HepG2 (cell line): ENCODE measurements around the gene LBX2. TPM values are rescaled to one million over a fixed set of nuclear protein-coding genes. Genes with fewer than 3 reads are reported as not detected.

Source experiments
- HMG20B ChIP-seq: conservative IDR thresholded peaks from 2 replicates; pipeline ENCODE4 v1.6.1; 2016; ENCODE audit warnings: missing genetic modification reagents, missing compliant biosample characterization
- IRF2 ChIP-seq: IDR thresholded peaks from 2 replicates; pipeline ENCODE4 v1.6.1; 2018; ENCODE audit warnings: missing genetic modification reagents, missing compliant biosample characterization
- RAD51 ChIP-seq: fragments of 450-650 bp; IDR thresholded peaks from 2 replicates; pipeline ENCODE4 v1.6.1; 2016; ENCODE audit warnings: borderline replicate concordance
- ZFP90 ChIP-seq: sonication (generic); formaldehyde crosslinking; IDR thresholded peaks from 2 replicates; pipeline ENCODE4 v1.8.0; 2022; ENCODE audit warnings: missing genetic modification reagents, mild to moderate bottlenecking, inconsistent platforms, borderline replicate concordance
- ZNF124 ChIP-seq: sonication (generic); formaldehyde crosslinking; IDR thresholded peaks from 2 replicates; pipeline ENCODE4 v1.4.0; 2020; ENCODE audit warnings: missing genetic modification reagents
- ZNF766 ChIP-seq: sonication (generic); formaldehyde crosslinking; IDR thresholded peaks from 2 replicates; pipeline ENCODE4 v1.5.0; 2020; ENCODE audit warnings: missing genetic modification reagents, borderline replicate concordance
- polyA plus RNA-seq, 8 experiments: library from polyadenylated mRNA; depleted of rRNA in 3 of 8; stranded (reverse) in 7 of 8; unstranded in 1 of 8; fragments of >200 nt; fragmentation: Illumina TruSeq in 4 of 8; extraction: Trizol in 4 of 8; gene quantifications; 2 replicates each; pipeline versions ENCODE4 v1.2.1 to v1.2.3, GENCODE V29; 2011 to 2016; ENCODE audit warnings: low read depth in 4 of 8, missing spikeins in 1 of 8, mixed read lengths in 1 of 8; ENCODE audit not compliant: insufficient read depth in 1 of 8
- total RNA-seq, 5 experiments: library from RNA; depleted of rRNA; stranded (reverse); fragments of >200 nt; fragmentation: Illumina TruSeq; extraction: Trizol; gene quantifications; 2 replicates each; pipeline ENCODE4 v1.2.3, GENCODE V29; 2016; ENCODE audit warnings: low read depth in 1 of 5
- TF ChIP-seq, protein P1 (sequence below): sonication (generic); formaldehyde crosslinking; IDR thresholded peaks from 2 replicates; pipeline ENCODE4 v1.4.0; 2020; ENCODE audit warnings: missing genetic modification reagents, borderline replicate concordance
- TF ChIP-seq, protein P2 (sequence below): sonication (generic); formaldehyde crosslinking; IDR thresholded peaks from 2 replicates; pipeline ENCODE4 v1.4.0; 2020; ENCODE audit warnings: missing genetic modification reagents, borderline replicate concordance
- TF ChIP-seq, protein P3 (sequence below), 2 experiments: sonication (generic) in 1 of 2; formaldehyde crosslinking in 1 of 2; IDR thresholded peaks; 2 replicates each; pipeline versions ENCODE4 v1.6.1 to v1.9.0; 2014 to 2022; ENCODE audit warnings: antibody characterized with exemption in 1 of 2, borderline replicate concordance in 1 of 2, inconsistent platforms in 1 of 2, low read depth in 1 of 2, missing genetic modification reagents in 1 of 2
- TF ChIP-seq, protein P4 (sequence below): sonication (generic); formaldehyde crosslinking; IDR thresholded peaks from 2 replicates; pipeline ENCODE4; 2020; ENCODE audit warnings: missing genetic modification reagents, mild to moderate bottlenecking, borderline replicate concordance

The LBX2 gene
- total and polyA plus RNA-seq, 2 of the 13 experiments (the other 11 are each of a cell fraction or from before 2014, with no cell fraction given): 6.4 to 8.1 TPM

DNA sequence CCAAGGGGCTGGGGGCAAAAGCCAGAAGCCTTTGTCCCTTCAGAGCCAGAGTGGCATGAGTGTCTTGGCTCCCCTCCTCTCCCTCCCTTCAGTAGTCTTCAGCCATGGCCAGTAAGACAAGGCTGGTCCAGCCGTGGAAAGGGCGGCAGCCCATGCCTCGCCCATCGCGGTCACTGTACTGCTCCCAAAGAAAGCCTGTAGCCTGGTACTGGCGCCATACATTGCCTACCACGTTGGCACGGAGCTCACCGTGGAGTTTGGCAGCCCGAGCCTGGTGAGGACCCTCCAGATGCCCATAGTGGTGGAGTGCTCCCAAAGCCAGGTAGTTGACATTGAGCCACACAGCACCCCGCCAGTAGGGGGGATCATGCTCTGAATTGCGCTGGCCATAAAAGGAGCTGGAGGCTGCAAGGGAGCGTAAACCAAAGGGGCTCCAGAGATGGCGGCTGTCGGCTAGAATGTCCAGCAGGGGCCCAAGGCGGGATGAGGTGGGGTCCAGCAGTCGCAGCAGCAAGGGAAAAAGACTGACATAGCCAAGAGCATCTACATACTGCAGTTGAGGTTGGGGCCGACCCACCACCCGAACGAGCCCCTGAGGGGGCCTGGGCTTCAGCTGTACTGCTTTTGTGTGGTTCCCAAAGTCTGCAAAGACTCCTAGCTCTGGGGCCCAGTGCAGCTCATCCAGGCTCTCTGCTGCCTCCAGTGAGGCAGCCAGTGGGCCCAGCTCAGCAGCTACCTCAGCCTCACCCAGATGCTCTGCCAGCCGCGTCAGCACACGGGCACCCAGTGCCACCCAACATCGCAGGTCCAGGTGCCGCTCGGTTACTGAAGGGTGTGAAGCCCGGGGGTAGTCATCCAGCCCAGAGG, 38.0 kb downstream of the LBX2 start (continued):
- TF ChIP-seq, protein P1, sequence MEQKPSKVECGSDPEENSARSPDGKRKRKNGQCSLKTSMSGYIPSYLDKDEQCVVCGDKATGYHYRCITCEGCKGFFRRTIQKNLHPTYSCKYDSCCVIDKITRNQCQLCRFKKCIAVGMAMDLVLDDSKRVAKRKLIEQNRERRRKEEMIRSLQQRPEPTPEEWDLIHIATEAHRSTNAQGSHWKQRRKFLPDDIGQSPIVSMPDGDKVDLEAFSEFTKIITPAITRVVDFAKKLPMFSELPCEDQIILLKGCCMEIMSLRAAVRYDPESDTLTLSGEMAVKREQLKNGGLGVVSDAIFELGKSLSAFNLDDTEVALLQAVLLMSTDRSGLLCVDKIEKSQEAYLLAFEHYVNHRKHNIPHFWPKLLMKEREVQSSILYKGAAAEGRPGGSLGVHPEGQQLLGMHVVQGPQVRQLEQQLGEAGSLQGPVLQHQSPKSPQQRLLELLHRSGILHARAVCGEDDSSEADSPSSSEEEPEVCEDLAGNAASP: no peak
- TF ChIP-seq, protein P2, sequence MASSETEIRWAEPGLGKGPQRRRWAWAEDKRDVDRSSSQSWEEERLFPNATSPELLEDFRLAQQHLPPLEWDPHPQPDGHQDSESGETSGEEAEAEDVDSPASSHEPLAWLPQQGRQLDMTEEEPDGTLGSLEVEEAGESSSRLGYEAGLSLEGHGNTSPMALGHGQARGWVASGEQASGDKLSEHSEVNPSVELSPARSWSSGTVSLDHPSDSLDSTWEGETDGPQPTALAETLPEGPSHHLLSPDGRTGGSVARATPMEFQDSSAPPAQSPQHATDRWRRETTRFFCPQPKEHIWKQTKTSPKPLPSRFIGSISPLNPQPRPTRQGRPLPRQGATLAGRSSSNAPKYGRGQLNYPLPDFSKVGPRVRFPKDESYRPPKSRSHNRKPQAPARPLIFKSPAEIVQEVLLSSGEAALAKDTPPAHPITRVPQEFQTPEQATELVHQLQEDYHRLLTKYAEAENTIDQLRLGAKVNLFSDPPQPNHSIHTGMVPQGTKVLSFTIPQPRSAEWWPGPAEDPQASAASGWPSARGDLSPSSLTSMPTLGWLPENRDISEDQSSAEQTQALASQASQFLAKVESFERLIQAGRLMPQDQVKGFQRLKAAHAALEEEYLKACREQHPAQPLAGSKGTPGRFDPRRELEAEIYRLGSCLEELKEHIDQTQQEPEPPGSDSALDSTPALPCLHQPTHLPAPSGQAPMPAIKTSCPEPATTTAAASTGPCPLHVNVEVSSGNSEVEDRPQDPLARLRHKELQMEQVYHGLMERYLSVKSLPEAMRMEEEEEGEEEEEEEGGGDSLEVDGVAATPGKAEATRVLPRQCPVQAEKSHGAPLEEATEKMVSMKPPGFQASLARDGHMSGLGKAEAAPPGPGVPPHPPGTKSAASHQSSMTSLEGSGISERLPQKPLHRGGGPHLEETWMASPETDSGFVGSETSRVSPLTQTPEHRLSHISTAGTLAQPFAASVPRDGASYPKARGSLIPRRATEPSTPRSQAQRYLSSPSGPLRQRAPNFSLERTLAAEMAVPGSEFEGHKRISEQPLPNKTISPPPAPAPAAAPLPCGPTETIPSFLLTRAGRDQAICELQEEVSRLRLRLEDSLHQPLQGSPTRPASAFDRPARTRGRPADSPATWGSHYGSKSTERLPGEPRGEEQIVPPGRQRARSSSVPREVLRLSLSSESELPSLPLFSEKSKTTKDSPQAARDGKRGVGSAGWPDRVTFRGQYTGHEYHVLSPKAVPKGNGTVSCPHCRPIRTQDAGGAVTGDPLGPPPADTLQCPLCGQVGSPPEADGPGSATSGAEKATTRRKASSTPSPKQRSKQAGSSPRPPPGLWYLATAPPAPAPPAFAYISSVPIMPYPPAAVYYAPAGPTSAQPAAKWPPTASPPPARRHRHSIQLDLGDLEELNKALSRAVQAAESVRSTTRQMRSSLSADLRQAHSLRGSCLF: no peak
- TF ChIP-seq ZNF124 (no peak), ZNF766 (CRISPR knock-in tag) (no peak), RAD51 (no peak), IRF2 (CRISPR knock-in tag) (no peak), ZFP90 (CRISPR knock-in tag) (no peak), HMG20B (CRISPR knock-in tag) (no peak)
- TF ChIP-seq, protein P3, sequence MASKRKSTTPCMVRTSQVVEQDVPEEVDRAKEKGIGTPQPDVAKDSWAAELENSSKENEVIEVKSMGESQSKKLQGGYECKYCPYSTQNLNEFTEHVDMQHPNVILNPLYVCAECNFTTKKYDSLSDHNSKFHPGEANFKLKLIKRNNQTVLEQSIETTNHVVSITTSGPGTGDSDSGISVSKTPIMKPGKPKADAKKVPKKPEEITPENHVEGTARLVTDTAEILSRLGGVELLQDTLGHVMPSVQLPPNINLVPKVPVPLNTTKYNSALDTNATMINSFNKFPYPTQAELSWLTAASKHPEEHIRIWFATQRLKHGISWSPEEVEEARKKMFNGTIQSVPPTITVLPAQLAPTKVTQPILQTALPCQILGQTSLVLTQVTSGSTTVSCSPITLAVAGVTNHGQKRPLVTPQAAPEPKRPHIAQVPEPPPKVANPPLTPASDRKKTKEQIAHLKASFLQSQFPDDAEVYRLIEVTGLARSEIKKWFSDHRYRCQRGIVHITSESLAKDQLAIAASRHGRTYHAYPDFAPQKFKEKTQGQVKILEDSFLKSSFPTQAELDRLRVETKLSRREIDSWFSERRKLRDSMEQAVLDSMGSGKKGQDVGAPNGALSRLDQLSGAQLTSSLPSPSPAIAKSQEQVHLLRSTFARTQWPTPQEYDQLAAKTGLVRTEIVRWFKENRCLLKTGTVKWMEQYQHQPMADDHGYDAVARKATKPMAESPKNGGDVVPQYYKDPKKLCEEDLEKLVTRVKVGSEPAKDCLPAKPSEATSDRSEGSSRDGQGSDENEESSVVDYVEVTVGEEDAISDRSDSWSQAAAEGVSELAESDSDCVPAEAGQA (IDR thresholded peaks at IDR 0.05; ENCODE audit: low read depth): no peak
- TF ChIP-seq, protein P3 (CRISPR knock-in tag; IDR thresholded peaks at IDR 0.05; ENCODE audit: borderline replicate concordance): no peak
- TF ChIP-seq, protein P4, sequence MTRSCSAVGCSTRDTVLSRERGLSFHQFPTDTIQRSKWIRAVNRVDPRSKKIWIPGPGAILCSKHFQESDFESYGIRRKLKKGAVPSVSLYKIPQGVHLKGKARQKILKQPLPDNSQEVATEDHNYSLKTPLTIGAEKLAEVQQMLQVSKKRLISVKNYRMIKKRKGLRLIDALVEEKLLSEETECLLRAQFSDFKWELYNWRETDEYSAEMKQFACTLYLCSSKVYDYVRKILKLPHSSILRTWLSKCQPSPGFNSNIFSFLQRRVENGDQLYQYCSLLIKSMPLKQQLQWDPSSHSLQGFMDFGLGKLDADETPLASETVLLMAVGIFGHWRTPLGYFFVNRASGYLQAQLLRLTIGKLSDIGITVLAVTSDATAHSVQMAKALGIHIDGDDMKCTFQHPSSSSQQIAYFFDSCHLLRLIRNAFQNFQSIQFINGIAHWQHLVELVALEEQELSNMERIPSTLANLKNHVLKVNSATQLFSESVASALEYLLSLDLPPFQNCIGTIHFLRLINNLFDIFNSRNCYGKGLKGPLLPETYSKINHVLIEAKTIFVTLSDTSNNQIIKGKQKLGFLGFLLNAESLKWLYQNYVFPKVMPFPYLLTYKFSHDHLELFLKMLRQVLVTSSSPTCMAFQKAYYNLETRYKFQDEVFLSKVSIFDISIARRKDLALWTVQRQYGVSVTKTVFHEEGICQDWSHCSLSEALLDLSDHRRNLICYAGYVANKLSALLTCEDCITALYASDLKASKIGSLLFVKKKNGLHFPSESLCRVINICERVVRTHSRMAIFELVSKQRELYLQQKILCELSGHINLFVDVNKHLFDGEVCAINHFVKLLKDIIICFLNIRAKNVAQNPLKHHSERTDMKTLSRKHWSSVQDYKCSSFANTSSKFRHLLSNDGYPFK (CRISPR knock-in tag): no peak
